Stimulated activated CD4-positive, alpha-beta T cell treated with anti-CD3 and anti-CD28 coated beads, Interleukin-4, amount 100 ng/mL, for 4 hours (primary cell): ENCODE measurements around the gene IZUMO1.

Source experiments
- DNase-seq, 2 experiments: peaks; one replicate each; pipeline ENCODE4 v3.0.0-alpha.2; 2020

Gene IZUMO1

DNA sequence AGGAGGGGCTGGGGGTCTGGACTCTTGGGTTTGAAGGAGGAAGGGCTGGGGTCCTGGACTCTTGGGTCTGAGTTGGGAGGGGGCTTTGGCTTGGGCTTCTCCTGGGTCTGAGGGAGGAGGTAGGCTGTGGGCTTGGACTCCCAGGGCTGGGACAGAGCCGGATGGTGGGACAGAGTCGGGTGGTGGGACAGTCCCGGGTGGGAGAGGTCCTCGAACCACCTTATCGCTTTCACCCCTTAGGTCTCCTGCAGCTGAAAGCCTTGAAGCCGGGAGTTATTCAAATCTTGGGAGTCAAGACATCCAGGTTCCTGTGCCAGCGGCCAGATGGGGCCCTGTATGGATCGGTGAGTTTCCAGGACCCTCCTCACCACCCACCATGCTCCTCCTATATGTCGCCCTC is 10.0 kb upstream of the IZUMO1 start:
- no peak for DNase-seq

DNA sequence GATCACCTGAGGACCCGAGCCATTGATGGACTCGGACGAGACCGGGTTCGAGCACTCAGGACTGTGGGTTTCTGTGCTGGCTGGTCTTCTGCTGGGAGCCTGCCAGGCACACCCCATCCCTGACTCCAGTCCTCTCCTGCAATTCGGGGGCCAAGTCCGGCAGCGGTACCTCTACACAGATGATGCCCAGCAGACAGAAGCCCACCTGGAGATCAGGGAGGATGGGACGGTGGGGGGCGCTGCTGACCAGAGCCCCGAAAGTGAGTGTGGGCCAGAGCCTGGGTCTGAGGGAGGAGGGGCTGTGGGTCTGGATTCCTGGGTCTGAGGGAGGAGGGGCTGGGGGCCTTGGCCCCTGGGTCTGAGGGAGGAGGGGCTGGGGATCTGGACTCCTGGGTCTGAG is 9.5 kb upstream of the IZUMO1 start:
- DNase-seq, result no peak

DNA sequence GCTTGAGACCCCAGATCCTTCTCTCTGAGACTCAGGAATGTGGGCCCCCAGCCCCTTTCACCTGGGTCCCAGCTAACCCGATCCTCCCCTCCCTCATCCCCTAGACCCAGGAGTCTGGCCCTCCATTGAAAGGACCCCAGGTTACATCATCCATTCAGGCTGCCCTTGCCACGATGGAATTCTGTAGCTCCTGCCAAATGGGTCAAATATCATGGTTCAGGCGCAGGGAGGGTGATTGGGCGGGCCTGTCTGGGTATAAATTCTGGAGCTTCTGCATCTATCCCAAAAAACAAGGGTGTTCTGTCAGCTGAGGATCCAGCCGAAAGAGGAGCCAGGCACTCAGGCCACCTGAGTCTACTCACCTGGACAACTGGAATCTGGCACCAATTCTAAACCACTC is 9.1 kb upstream of the IZUMO1 start:
- no peak for DNase-seq

DNA sequence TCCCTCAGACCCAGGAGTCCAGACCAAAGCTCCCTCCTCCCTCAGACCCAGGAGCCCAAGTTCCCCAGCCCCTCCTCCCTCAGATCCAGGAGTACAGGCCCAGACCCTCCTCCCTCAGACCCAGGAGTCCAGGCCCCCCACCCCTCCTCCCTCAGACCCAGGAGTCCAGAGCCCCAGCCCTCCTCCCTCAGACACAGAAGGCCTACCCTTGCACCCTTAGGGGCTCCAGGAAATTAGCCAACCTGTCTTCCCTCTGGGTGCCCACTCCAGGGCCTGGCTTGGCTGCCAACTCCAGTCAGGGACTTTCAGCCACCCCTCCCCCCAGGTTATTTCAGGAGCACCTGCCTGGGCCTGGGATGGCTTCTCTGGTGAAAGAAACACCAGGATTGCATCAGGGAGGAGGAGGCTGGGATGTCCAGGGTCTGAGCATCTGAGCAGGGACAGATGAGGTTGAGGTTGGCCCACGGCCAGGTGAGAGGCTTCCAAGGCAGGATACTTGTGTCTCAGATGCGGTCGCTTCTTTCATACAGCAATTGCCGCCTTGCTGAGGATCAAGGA is 8.5 kb upstream of the IZUMO1 start, which contains the start of gene FGF21:
TSS of gene FGF21 (plus strand) at position 441 of the 558 bp plus-strand sequence. CDS start 713 bp downstream, outside the sequence.
- no peak for DNase-seq

DNA sequence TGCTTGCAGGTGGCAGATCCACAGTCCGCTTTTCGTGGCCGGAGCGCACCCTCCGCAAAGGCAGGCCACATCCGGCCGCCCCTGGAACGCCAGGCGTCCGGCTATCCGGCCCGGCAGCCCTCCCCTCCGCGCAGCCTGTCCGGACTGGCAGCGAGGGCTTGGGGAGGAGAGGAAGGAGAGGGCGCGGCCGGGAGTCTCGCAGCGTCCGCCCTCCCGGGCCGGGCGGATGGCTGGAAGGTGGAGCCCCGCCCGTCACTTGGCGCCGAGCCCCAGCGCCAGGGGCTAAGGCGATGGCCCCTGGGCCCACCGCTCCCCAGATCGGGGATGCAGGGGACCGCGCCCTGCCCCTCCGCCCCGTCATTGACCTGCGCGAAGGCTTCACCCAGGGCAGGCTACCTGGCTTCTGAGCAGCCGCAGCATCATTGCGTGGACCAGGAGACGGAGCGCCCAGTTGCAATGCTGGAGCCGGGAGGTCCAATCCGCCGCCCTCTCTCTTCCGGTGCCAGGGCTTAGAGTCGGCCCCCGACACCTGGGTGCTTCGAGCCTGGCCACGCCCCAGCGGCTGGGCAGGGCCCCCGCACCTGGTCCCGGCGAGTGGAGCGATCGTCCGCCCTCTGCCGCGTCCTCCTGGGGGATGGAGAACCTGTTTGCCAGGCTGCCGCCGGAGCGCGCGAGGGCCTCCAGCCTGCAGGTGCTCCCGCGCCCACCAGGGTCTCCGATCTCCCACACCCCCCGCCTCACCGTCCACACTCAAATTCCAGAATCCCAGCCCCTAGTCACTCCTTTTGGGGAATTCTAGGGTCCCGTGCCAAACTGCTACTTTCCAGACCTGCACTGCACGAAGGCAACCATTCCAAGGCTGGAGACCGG is 6.0 kb upstream of the IZUMO1 start, which contains the start of gene FUT1:
TSS of gene FUT1 (minus strand) at position 146 of the 870 bp plus-strand sequence. CDS start 1,360 bp downstream, outside the sequence.
- no peak for DNase-seq

DNA sequence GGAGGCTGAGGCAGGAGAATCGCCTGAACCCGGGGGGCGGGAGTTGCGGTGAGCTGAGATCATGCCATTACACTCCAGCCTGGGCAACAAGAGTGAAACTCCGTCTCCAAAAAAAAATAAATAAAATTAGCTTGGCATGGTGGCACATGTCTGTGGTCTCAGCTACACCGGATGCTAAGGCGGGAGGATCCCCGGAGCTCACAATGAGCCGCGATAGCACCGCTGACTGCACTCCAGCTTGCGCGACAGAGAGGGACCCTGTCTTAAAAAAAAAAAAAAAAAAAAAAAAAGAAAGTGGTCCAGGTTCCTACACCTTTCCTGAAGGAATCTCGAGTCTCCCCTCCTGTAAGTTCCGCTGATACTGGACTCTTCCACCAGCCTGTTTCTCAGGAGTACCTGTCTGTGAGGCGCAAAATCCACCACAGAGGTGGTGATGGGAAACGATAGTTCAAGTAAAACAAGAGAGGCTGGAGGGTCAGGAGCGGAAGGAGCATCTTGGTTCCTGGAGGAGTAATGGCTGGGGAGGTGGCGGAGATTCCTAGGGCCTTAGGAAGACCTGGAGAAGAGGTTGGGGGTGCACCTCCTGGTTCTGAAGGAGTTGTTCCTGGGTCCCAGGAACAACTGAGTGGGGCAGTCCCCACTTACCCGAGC is 5.3 kb upstream of the IZUMO1 start:
- no peak for DNase-seq

DNA sequence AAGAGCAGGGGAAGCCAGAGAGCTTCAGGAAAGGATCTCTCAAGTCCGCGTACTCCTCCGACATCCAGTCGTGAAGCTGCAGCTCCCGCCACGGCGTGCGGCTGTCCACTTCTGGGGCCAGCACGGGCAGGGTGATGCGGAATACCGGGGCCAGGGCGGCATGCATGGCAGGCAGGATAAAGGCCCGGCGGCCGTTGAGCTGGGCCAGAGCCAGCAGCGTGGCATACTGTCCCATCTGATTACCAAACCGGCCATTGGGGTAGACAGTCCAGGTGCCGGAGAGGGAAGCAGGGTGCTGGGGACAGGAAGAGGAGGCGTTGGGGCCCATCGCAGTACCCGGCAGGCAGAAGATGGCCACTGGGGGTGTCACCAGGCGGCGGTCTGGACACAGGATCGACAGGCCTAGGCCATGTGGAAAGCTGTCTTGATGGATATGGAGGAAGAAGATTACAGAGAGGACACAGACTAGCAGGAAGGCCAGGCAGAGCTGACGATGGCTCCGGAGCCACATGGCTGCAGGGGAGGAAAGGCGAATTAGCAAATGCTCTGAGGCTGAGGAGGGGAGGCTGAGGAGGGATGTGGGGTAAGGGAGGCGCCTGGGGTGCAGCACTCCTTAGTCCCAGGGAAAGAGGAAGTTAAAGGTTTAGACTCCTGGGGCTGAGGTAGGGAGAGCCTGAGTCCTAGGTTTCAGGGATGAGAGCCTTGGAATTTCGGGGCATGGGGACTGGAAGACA is 4.2 kb upstream of the IZUMO1 start:
- no peak for DNase-seq

DNA sequence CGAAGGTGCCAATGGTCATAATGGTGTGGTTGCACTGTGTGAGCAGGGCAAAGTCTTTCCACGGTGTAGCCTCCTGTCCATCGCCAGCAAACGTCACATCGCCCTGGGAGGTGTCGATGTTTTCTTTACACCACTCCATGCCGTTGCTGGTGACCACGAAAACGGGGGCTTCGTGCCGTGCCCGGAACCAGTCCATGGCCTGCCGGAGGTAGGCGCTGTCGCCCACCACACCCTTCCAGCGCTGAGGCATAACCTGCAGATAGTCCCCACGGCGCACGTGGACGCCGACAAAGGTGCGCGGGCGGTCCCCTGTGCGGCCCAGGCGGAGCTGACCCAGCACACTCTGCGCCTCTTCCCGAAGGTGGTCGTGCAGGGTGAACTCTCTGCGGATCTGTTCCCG is 3.6 kb upstream of the IZUMO1 start:
- no peak for DNase-seq

DNA sequence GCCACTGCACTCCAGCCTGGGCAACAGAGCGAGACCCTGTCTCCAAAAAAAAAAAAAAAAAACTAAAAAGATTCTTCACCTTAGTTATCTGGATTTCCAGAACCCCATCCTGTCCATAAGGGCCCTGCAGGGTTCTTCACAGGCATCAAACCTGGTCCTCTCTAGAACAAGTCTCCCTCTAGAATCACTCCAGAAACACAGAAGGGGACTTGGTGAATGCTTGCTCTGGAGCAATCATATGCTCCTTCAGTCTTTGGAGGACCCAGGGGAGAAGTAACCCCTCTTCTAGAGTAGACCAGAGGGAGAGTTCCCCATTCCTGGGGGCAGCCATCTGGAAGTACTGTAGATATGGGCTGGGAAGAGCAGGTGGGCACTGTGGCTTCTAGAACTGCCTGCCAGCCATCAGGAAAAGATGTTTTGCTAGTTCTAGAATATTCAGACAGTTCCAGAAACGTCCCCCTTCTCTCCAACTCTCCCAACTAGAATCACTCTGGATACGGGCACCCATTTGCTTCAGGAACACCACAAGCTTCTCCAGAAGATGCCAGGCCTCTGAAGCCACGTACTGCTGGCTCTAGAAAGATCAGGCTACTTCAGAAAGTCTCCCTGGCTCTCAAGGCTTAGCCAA is 3.0 kb upstream of the IZUMO1 start:
- no peak for DNase-seq

DNA sequence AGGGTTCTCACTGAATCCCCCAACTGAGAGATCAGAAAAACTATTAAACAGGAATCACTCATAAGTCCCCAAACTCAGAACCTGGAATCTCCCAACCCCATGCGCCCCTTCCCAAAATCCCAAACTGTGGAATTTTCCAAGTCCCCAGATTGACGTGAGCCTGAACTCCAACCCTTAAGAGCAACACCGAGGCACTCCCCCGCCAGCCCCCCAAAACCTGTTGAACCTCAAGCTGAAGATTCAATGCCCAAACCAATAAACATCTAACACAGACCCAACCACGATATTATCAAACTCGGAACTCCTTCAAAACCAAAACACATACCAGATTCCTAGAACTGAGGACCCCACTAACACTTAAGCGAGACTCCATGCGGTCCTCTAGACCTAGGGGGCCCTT is 599 bp downstream of the IZUMO1 start:
- no peak for DNase-seq

DNA sequence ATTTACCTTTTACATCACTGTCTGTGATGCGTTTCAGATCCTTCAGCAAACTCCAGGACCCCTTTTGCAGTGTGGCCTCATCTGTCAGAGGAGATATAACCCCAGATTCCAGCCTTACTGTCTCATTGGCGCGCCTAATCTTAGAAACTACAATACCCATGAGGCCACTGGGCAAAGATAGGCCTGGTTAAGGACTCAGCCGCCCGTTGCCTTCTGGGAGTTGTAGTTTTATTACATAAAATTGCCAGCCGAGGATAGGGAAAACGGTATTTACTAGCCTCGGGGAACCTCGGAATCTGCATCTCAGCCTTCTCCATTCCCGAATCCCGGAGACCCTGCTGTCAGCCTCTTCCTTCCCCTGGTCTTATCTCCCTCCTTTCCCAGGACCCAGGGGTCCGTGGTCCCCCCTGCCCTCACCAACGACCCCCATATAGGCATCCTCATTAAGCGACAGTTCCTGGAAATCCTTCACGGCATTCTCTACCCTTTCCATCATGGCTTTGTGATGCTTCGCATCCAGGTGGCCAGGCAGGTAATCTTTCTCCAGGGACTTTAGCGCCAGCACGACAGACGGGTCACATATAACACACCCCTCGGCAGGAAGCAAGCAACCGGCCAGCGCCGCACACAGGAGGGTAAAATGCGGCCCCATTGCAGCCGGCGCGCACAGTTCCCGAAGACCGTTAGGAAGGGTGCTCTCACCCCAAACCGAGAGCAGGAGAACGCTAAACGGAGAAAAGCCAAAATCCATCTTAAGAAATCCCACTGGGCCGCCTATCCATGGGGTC is 1.3 kb downstream of the IZUMO1 start:
- peak; percentile 23 to 39 for DNase-seq

DNA sequence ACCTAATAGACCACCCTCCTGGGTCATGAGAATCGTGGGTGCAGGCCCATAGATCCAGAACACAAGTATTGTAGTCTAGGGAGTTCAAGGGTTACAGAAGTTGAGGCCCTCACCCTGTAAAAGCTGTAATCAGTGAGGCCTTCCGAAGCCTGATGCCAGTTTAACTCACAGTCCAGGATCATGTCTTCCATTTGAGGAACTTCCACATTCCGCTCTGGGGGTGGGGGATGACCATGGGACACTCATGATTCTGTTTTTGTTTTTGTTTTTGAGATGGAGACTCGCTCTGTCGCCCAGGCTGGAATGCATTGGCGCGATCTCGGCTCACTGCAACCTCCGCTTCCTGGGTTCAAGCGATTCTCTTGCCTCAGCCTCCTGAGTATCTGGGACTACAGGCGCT is 4.6 kb downstream of the IZUMO1 start:
- no peak for DNase-seq

DNA sequence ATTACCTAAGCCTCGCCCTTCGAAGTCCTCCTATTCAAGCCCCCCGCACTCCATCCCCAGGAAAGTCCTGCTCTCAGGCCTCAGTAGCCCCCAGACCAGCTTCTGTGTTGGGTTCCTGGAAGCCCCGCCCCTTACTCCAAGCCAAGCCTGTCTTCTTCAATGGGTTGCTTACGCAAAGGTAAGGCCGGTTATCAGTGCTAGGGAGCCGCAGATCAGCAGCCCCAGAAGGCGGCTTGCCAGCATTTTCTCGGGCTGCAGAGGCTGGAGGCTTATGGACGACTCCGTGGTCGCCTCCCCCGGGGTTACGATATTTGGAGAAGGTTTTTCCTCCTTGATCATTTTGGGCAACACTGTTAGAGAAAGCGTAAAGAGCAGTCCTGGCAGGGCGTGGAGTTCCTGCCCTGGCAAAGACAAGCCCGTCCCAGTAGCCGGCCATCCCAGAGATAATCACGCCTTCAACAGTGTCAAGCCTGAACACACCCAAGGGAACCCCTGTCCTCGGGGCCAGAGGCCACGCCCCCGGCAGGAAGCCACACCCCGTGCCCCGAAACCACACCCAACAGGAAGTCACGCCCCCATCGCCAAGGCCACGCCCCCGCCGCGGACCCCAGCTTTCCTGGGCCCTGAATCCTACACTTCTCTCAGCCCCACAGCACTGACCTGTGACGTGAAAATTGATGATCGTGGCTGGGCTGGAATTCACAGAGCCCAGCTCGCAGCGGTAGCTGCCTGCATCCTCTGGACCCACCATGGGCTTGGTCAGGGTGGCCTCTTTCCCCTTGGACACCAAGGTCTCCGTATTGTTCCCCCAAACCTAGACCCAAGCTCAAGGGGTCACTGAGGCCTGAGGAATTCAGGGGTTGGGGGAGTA is 5.3 kb downstream of the IZUMO1 start:
- peak in 1 of 2 experiments; percentile 39 for DNase-seq

DNA sequence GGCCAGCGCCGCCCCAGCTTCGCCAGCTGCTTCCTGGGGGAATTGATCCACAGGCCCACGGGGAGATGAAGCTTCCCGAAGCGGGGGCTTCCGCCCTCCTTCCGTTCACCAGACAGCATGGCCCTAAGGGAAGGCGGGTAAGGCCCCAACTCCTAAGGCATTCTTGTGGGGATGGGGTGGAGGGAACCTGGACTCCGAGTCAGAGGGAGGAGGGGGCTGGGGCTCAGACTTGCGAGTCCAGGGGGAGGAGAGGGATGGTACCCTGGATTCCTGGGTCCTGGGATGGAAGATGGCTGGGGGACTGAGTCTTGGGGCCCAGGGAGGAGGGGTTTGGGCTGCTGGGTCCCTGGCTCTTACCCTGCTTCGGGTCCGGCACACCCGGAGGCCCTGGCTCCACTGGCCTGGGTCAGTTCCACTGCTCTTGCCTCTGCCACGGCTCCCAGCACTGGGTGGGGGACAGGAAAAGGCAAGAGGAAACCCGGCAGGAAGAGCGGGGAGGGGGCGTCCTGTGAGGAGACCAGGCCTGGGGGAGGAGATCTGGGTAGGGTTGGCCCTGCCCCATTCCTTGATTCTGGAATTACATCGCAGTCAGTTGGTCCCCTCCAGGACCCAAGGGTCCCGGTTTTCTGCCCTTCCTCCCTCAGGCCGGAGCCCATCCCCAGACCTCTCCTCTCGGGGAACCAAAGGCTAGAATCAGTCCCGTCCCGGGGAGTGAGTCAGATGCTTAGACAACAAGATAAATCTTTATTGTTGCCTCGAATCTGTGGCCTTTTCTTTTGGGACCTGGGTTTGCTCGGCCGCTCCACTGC is 6.3 kb downstream of the IZUMO1 start, which contains the start of gene RASIP1:
TSS of gene RASIP1 (minus strand) at position 447 of the 809 bp plus-strand sequence. CDS start at position 119, 328 bp downstream.
- DNase-seq, result no peak

DNA sequence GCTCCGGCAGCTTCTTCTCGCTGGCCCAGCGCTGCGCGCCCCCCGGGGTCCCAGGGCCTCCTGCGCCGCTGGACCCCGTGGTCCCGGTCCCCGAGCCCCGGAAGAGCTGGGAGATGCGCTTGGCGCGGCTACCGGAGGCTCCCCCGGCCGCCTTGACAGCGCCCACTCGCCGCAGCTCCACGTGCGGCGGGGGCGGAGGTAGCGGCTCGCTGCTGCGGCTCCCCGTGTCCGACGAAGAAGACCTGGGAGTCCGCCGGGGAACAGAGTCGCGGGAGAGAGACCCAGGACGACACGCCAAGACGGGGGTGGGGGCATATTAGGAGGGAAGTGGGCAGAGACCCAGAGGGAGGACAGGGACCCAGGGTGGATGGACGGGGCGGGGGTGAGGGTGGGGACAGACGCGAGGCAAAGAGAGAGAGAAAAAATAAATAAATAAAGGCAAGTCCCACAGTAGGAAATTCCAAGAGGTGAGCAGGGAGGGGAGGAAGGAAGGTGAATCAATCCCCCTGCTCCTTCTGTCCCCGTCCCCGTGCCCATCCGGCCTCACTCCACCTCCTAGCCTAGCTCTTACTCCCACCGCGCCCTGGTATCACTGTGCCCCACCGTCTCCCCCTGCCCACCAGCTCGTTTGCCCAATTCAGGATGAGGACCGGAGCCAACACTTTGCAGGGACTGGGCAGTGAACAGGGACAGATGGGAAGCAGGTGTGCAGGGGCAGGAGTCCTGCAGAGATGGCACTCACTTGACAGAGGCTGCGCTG is 7.1 kb downstream of the IZUMO1 start:
- no peak for DNase-seq

DNA sequence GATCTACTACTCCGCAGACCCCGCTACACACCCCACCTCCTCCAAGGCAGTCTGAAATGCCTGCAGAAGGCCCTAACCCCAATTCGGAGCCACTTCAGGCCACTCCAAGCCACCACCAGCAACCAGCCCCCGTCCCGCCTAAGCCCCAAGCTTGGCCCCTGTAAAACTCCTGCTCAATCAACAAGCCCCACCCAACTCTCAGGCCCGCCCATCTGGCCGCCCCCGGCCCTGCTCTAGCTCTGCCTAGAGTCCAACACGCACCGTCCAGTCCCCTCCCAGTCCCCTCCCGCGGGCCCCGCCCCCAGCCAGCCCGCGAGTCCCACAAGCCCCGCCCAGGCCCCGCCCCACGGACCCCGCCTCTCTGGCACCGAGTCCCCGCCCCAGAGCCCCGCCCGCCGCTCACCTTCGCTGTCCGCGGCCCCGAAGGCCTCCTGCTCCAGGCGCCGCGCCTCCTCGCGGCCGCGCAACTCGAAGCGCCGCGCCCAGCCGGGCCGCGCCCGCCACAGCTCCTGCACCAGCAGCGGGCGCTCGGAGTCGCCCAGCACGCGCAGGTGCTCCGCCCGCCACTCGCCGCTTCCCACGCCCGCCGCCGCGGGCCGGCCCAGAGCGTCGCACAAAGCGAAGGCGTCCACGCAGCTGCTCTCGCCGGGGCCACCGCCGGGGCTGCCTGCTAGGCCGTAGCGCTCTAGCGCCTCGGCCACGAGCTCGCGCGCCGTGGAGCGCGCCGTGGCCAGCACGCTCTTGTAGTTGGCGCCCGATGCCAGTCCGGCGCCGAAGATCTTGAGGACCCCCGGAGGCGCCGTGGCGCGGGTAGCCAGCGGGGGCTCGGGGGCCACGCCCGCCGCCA is 7.9 kb downstream of the IZUMO1 start:
- peak; percentile 86 to 96 for DNase-seq

DNA sequence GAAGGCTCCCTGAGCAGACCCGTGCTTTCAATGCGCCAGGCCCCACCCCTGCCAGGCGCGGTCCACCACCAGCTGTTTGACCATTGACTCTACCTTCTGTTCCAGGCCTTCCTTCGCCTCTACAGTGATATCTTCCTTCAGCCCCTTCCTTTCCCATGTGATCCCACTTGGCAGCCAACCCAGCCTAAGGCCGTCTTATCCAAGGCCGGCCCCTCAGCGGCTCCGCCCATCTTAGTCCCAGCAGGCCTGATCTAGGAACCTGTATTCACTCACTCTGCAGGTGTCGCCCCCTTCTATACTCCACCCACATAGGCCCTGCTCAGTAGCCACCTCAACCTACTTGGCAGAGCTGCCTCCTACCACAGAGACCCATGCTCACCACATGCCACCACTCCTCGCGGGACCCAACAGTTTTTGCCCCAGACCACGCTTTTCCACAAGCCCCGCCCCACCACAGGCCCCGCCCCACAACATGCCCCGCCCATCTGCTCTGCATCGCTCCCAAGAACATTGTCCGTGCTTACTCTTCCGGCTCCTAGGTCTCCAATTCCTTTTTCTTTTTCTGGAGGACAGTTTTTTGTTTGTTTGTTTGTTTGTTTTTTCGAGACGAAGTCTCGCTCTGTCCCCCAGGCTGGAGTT is 9.2 kb downstream of the IZUMO1 start:
- DNase-seq, result no peak
